Dermis microvascular lymphatic vessel endothelial cell (primary cell): Measurements from ENCODE around the gene UIMC1. TPM values are rescaled to one million over a fixed set of nuclear protein-coding genes. Genes with fewer than 3 reads are reported as not detected.
A peak's percentile ranks its signal among the peaks of the same experiment; 100 is the strongest.
"Not testable (repeated sequence)": the region's sequence is repeated elsewhere in the genome, so short reads cannot be mapped to it uniquely, and the experiment has no call there.

Source experiments
- DNase-seq, 2 donors: peaks; one replicate each; pipeline versions ENCODE4 v3.0.0 to v3.0.0-alpha.2; 2010; ENCODE audit warnings: low read depth in 2 of 2
- total RNA-seq: library from RNA; depleted of rRNA; stranded (reverse); fragments of >200 nt; gene quantifications from 2 replicates; pipeline ENCODE4 v1.2.1, GENCODE V29; 2014

Gene UIMC1
- total RNA-seq, 1 donor from 2014 or later = 30.6 TPM

GRCh38 chr5:177008716-177009115, 2.1 kb upstream of the UIMC1 start:
- no peak for DNase-seq

- DNase-seq = peak in 1 of 2 donors; percentile 76
Measured at GRCh38 chr5:177005619-177006264, 837 bp downstream of the UIMC1 start.

GRCh38 chr5:177004961-177005360, 1.6 kb downstream of the UIMC1 start:
- DNase-seq = no peak

GRCh38 chr5:177003649-177004048, 2.9 kb downstream of the UIMC1 start:
- peak; percentile 54 to 67 for DNase-seq

GRCh38 chr5:176999526-176999925, 7.1 kb downstream of the UIMC1 start:
- not testable (repeated sequence) for DNase-seq

GRCh38 chr5:176998828-176999227, 7.8 kb downstream of the UIMC1 start:
- no peak for DNase-seq

- DNase-seq = peak in 1 of 2 donors; percentile 21
Measured at GRCh38 chr5:176996780-176997179, 9.8 kb downstream of the UIMC1 start.

- peak; percentile 72 to 87 for DNase-seq
Measured at GRCh38 chr5:176995896-176996767, 10.4 kb downstream of the UIMC1 start.

- DNase-seq = no peak
Measured at GRCh38 chr5:176995122-176995490, 11.5 kb downstream of the UIMC1 start.

- DNase-seq = peak; percentile 97 to 98
Measured at GRCh38 chr5:176994460-176995121, 12.0 kb downstream of the UIMC1 start.

- not testable (repeated sequence) for DNase-seq
Measured at GRCh38 chr5:176993081-176993480, 13.5 kb downstream of the UIMC1 start.

GRCh38 chr5:176987583-176987982, 19.0 kb downstream of the UIMC1 start:
- no peak for DNase-seq

GRCh38 chr5:176986280-176986679, 20.3 kb downstream of the UIMC1 start:
- DNase-seq = no peak

- DNase-seq = no peak
Measured at GRCh38 chr5:176985516-176985915, 21.1 kb downstream of the UIMC1 start.

GRCh38 chr5:176984176-176984575, 22.4 kb downstream of the UIMC1 start:
- DNase-seq = not testable (repeated sequence)

GRCh38 chr5:176983593-176983992, 23.0 kb downstream of the UIMC1 start:
- not testable (repeated sequence) for DNase-seq

- not testable (repeated sequence) for DNase-seq
Measured at GRCh38 chr5:176983112-176983511, 23.5 kb downstream of the UIMC1 start.

- no peak for DNase-seq
Measured at GRCh38 chr5:176980818-176981217, 25.8 kb downstream of the UIMC1 start.

- DNase-seq = no peak
Measured at GRCh38 chr5:176979669-176980068, 26.9 kb downstream of the UIMC1 start.

- no peak for DNase-seq
Measured at GRCh38 chr5:176965633-176966032, 40.9 kb downstream of the UIMC1 start.

- peak; percentile 29 to 51 for DNase-seq
Measured at GRCh38 chr5:176959051-176959450, 47.5 kb downstream of the UIMC1 start.

GRCh38 chr5:176956756-176957155, 49.8 kb downstream of the UIMC1 start:
- DNase-seq = no peak
